Ectodermal cell (in vitro differentiated cells): ENCODE data around the gene TLR2.

ENCODE experiments used
- H3K27ac ChIP-seq: 2 replicates; pipeline ENCODE4 v1.7.0; 2013; ENCODE audit warnings: mild to moderate bottlenecking, low read depth, low read length; ENCODE audit not compliant: insufficient read depth, poor library complexity, severe bottlenecking
- H3K27me3 ChIP-seq: 2 replicates; pipeline ENCODE4 v1.7.0; 2013; ENCODE audit warnings: mild to moderate bottlenecking, low read length; ENCODE audit not compliant: insufficient read depth, control insufficient read depth, poor library complexity, severe bottlenecking
- H3K36me3 ChIP-seq: one replicate; pipeline ENCODE4 v1.7.0; 2013; ENCODE audit warnings: low read length; ENCODE audit not compliant: control insufficient read depth, insufficient read depth
- H3K4me1 ChIP-seq: one replicate; pipeline ENCODE4 v1.7.0; 2013; ENCODE audit warnings: low read length; ENCODE audit not compliant: control insufficient read depth, insufficient read depth
- H3K4me3 ChIP-seq: 2 replicates; pipeline ENCODE4 v1.7.0; 2013; ENCODE audit warnings: low read depth, low read length, control low read depth; ENCODE audit not compliant: insufficient read depth
- H3K9me3 ChIP-seq: 2 replicates; pipeline ENCODE4 v1.7.0; 2013; ENCODE audit warnings: mild to moderate bottlenecking, low read length, moderate library complexity; ENCODE audit not compliant: control insufficient read depth
- WGBS, 2 experiments: methylation state at CpG; one replicate each; pipeline ENCODE4 v1.1.7; 2013; ENCODE audit warnings: missing lambda C conversion rate in 2 of 2; 5-methylcytosine and 5-hydroxymethylcytosine counted together

The TLR2 gene

GRCh38 chr4:153704522-153704921, 20.4 kb downstream of the TLR2 start:
- H3K27ac ChIP-seq: no peak overlapping the region
- WGBS, 2 experiments: 93 to 97% methylated on average over 7 of the region's 7 CpGs
- H3K4me1 ChIP-seq: no peaks in the 10 kb centered on the region
- H3K27me3 ChIP-seq: no peaks in the 10 kb centered on the region
- no peak overlapping the region for H3K4me3 ChIP-seq
- no peaks in the 10 kb centered on the region for H3K9me3 ChIP-seq
- H3K36me3 ChIP-seq: no peaks in the 10 kb centered on the region

- no peaks in the 10 kb centered on the region for H3K9me3 ChIP-seq
- H3K36me3 ChIP-seq: no peaks in the 10 kb centered on the region
- H3K4me3 ChIP-seq: no peak overlapping the region
- WGBS, 2 experiments: 90 to 98% methylated on average over 2 of the region's 2 CpGs
- H3K27me3 ChIP-seq: no peaks in the 10 kb centered on the region
- H3K27ac ChIP-seq: no peak overlapping the region
- H3K4me1 ChIP-seq: no peaks in the 10 kb centered on the region
Observed at GRCh38 chr4:153705743-153706468, 21.8 kb downstream of the TLR2 start.

GRCh38 chr4:153706519-153706918, 22.4 kb downstream of the TLR2 start:
- H3K9me3 ChIP-seq: no peaks in the 10 kb centered on the region
- H3K27ac ChIP-seq: no peak overlapping the region
- H3K27me3 ChIP-seq: no peaks in the 10 kb centered on the region
- no peak overlapping the region for H3K4me3 ChIP-seq
- no peaks in the 10 kb centered on the region for H3K4me1 ChIP-seq
- H3K36me3 ChIP-seq: no peaks in the 10 kb centered on the region

- Histone ChIP-seq H3K9me3 (no peaks in the 10 kb centered on the region), H3K36me3 (no peaks in the 10 kb centered on the region), H3K4me1 (no peaks in the 10 kb centered on the region), H3K27ac (no peak overlapping the region), H3K27me3 (no peaks in the 10 kb centered on the region), H3K4me3 (no peak overlapping the region)
- WGBS, 2 experiments: no CpG with 5 or more reads among the region's 1 CpG
Observed at GRCh38 chr4:153710681-153711080, 26.6 kb downstream of the TLR2 start.

- Histone ChIP-seq H3K27me3 (no peaks in the 10 kb centered on the region), H3K36me3 (no peaks in the 10 kb centered on the region), H3K9me3 (no peaks in the 10 kb centered on the region), H3K4me3 (no peak overlapping the region), H3K27ac (no peak overlapping the region), H3K4me1 (no peaks in the 10 kb centered on the region)
- 83 to 95% methylated on average over 1 of the region's 2 CpGs for WGBS, 2 experiments
Observed at GRCh38 chr4:153713866-153714646, 30.0 kb downstream of the TLR2 start.

GRCh38 chr4:153722036-153722435, 38.0 kb downstream of the TLR2 start:
- 76 to 82% methylated on average over 1 of the region's 1 CpG for WGBS, 2 experiments
- H3K9me3 ChIP-seq: no peaks in the 10 kb centered on the region

GRCh38 chr4:153724606-153725005, 40.5 kb downstream of the TLR2 start:
- H3K27me3 ChIP-seq: no peaks in the 10 kb centered on the region
- H3K36me3 ChIP-seq: no peaks in the 10 kb centered on the region
- H3K4me1 ChIP-seq: no peaks in the 10 kb centered on the region
- H3K4me3 ChIP-seq: no peak overlapping the region
- 87 to 88% methylated on average over 5 of the region's 5 CpGs for WGBS, 2 experiments
- H3K27ac ChIP-seq: no peak overlapping the region
- no peaks in the 10 kb centered on the region for H3K9me3 ChIP-seq

More at GRCh38 chr4:153722036-153722435, 38.0 kb downstream of the TLR2 start:
- Histone ChIP-seq H3K27me3 (no peaks in the 10 kb centered on the region), H3K36me3 (no peaks in the 10 kb centered on the region), H3K4me1 (no peaks in the 10 kb centered on the region), H3K4me3 (no peak overlapping the region), H3K27ac (no peak overlapping the region)

- H3K4me1 ChIP-seq: no peaks in the 10 kb centered on the region
- H3K4me3 ChIP-seq: no peak overlapping the region
- H3K9me3 ChIP-seq: no peaks in the 10 kb centered on the region
- WGBS, 2 experiments: 96 to 97% methylated on average over 5 of the region's 5 CpGs
- no peaks in the 10 kb centered on the region for H3K36me3 ChIP-seq
- no peak overlapping the region for H3K27ac ChIP-seq
- H3K27me3 ChIP-seq: no peaks in the 10 kb centered on the region
Observed at GRCh38 chr4:153725136-153725830, 41.2 kb downstream of the TLR2 start.

GRCh38 chr4:153725831-153726154, 41.7 kb downstream of the TLR2 start:
- H3K36me3 ChIP-seq: no peaks in the 10 kb centered on the region
- WGBS, 2 experiments: 97 to 100% methylated on average over 1 of the region's 1 CpG
- no peak overlapping the region for H3K4me3 ChIP-seq
- no peaks in the 10 kb centered on the region for H3K27me3 ChIP-seq
- no peaks in the 10 kb centered on the region for H3K4me1 ChIP-seq
- no peaks in the 10 kb centered on the region for H3K9me3 ChIP-seq
- no peak overlapping the region for H3K27ac ChIP-seq

GRCh38 chr4:153728151-153728550, 44.1 kb downstream of the TLR2 start:
- 95 to 100% methylated on average over 3 to 5 of the region's 5 CpGs for WGBS, 2 experiments
- H3K27me3 ChIP-seq: no peaks in the 10 kb centered on the region
- no peaks in the 10 kb centered on the region for H3K9me3 ChIP-seq
- no peaks in the 10 kb centered on the region for H3K4me1 ChIP-seq
- no peaks in the 10 kb centered on the region for H3K36me3 ChIP-seq
- no peak overlapping the region for H3K27ac ChIP-seq
- H3K4me3 ChIP-seq: no peak overlapping the region
